ENCODE results near the gene CARNS1. TPM values are rescaled to one million over a fixed set of nuclear protein-coding genes. Genes with fewer than 3 reads are reported as not detected.

Gene CARNS1
- total and polyA plus RNA-seq, 2 donors (not counting 1 experiment from before 2014, with no cell fraction given) = 0.05 to 0.17 TPM

- H3K79me2 ChIP-seq (ENCODE audit: control insufficient read depth, insufficient read depth, low read length) = peaks cover 10% of the 10 kb centered on the region
- no peaks in the 10 kb centered on the region for H4K20me1 ChIP-seq (ENCODE audit: control insufficient read depth, extremely low read depth, insufficient read depth, low read length)
- H2AFZ ChIP-seq (ENCODE audit: low read length) = peak within 1 kb of the TSS; percentile 68
- H3K4me3 ChIP-seq (replicated peaks in 1 of 4; ENCODE audit: control extremely low read depth in 1 of 4, insufficient read depth in 1 of 4, low read depth in 3 of 4, low read length in 4 of 4) = peak within 1 kb of the TSS; percentile 62 to 93 (median 87)
- peak; percentile 94 to 98 for DNase-seq (ENCODE audit: low read depth in 2 of 2)
- TF ChIP-seq CTCF (conservative IDR thresholded peaks at IDR 0.05 in 1 of 2, IDR thresholded peaks at IDR 0.05 in 1 of 2; ENCODE audit: low read depth in 1 of 2, low read length in 2 of 2) = no peak
- no peak for TF ChIP-seq EZH2 (IDR thresholded peaks at IDR 0.05; ENCODE audit: low read length, missing control alignments)
- peak within 1 kb of the TSS; percentile 93 for H3K4me2 ChIP-seq (ENCODE audit: extremely low read depth, insufficient read depth, low read length)
- peaks cover 13% of the 10 kb centered on the region for H3K36me3 ChIP-seq (ENCODE audit: control insufficient read depth, insufficient read depth, low read length)
- peak within 1 kb of the TSS; percentile 62 for H3K27ac ChIP-seq (ENCODE audit: insufficient read depth, low read length)
- H3K4me1 ChIP-seq (ENCODE audit: control insufficient read depth, extremely low read depth, insufficient read depth, low read length) = peaks cover 2% of the 10 kb centered on the region
- H3K9me3 ChIP-seq (ENCODE audit: control insufficient read depth, insufficient read depth, low read depth, low read length) = no peaks in the 10 kb centered on the region
- H3K27me3 ChIP-seq (ENCODE audit: control insufficient read depth, insufficient read depth, low read length) = no peaks in the 10 kb centered on the region
- peak within 1 kb of the TSS; percentile 90 for H3K9ac ChIP-seq (ENCODE audit: insufficient read depth, low read length)
Observed at GRCh38 chr11:67428052-67429001, 12.8 kb downstream of the CARNS1 start, which contains the start of gene RPS6KB2. TSS of gene RPS6KB2 (plus strand) at chr11:67428494. CDS start at chr11:67428546, 52 bp downstream.

GRCh38 chr11:67429038-67429668 lies 13.7 kb downstream of the CARNS1 start:
- Histone ChIP-seq H3K36me3 (ENCODE audit: control insufficient read depth, insufficient read depth, low read length) (peaks cover 17% of the 10 kb centered on the region), H3K4me2 (ENCODE audit: extremely low read depth, insufficient read depth, low read length) (peak overlapping the region; percentile 93), H3K9me3 (ENCODE audit: control insufficient read depth, insufficient read depth, low read depth, low read length) (no peaks in the 10 kb centered on the region), H4K20me1 (ENCODE audit: control insufficient read depth, extremely low read depth, insufficient read depth, low read length) (no peaks in the 10 kb centered on the region), H2AFZ (ENCODE audit: low read length) (no peak overlapping the region), H3K4me3 (replicated peaks in 1 of 4; ENCODE audit: control extremely low read depth in 1 of 4, insufficient read depth in 1 of 4, low read depth in 3 of 4, low read length in 4 of 4) (peak overlapping the region; percentile 62 to 93 (median 87)), H3K27ac (ENCODE audit: insufficient read depth, low read length) (peak overlapping the region; percentile 62), H3K27me3 (ENCODE audit: control insufficient read depth, insufficient read depth, low read length) (no peaks in the 10 kb centered on the region), H3K4me1 (ENCODE audit: control insufficient read depth, extremely low read depth, insufficient read depth, low read length) (peaks cover 2% of the 10 kb centered on the region), H3K79me2 (ENCODE audit: control insufficient read depth, insufficient read depth, low read length) (peaks cover 10% of the 10 kb centered on the region), H3K9ac (ENCODE audit: insufficient read depth, low read length) (peak overlapping the region; percentile 90)
- no peak for DNase-seq (ENCODE audit: low read depth in 2 of 2)
- no peak for TF ChIP-seq EZH2 (IDR thresholded peaks at IDR 0.05; ENCODE audit: low read length, missing control alignments)

GRCh38 chr11:67429722-67430121 lies 14.2 kb downstream of the CARNS1 start:
- Histone ChIP-seq H3K27me3 (ENCODE audit: control insufficient read depth, insufficient read depth, low read length) (no peaks in the 10 kb centered on the region), H3K27ac (ENCODE audit: insufficient read depth, low read length) (no peak overlapping the region), H3K4me2 (ENCODE audit: extremely low read depth, insufficient read depth, low read length) (peak overlapping the region; percentile 93), H4K20me1 (ENCODE audit: control insufficient read depth, extremely low read depth, insufficient read depth, low read length) (no peaks in the 10 kb centered on the region), H3K4me1 (ENCODE audit: control insufficient read depth, extremely low read depth, insufficient read depth, low read length) (peaks cover 2% of the 10 kb centered on the region), H3K9ac (ENCODE audit: insufficient read depth, low read length) (no peak overlapping the region), H2AFZ (ENCODE audit: low read length) (no peak overlapping the region), H3K79me2 (ENCODE audit: control insufficient read depth, insufficient read depth, low read length) (peaks cover 10% of the 10 kb centered on the region), H3K9me3 (ENCODE audit: control insufficient read depth, insufficient read depth, low read depth, low read length) (no peaks in the 10 kb centered on the region), H3K4me3 (replicated peaks in 1 of 4; ENCODE audit: control extremely low read depth in 1 of 4, insufficient read depth in 1 of 4, low read depth in 3 of 4, low read length in 4 of 4) (peak overlapping the region in 2 of 4 experiments; percentile 82 to 93), H3K36me3 (ENCODE audit: control insufficient read depth, insufficient read depth, low read length) (peaks cover 22% of the 10 kb centered on the region)
- TF ChIP-seq EZH2 (IDR thresholded peaks at IDR 0.05; ENCODE audit: low read length, missing control alignments) (no peak), CTCF (conservative IDR thresholded peaks at IDR 0.05 in 1 of 2, IDR thresholded peaks at IDR 0.05 in 1 of 2; ENCODE audit: low read depth in 1 of 2, low read length in 2 of 2) (no peak)
- no peak for DNase-seq (ENCODE audit: low read depth in 2 of 2)

All from fibroblast of lung (primary cell).